Esophagus muscularis mucosa (tissue), 4 donors: ENCODE results near the gene SLC30A7. TPM values are rescaled to one million over a fixed set of nuclear protein-coding genes. Genes with fewer than 3 reads are reported as not detected.
A peak's percentile ranks its signal among the peaks of the same experiment; 100 is the strongest.

Experiments used
- DNase-seq: peaks from one replicate; pipeline ENCODE4 v3.0.0-alpha.2; 2017; ENCODE audit errors: extremely low spot score
- H3K27ac ChIP-seq, 4 donors: fragments of 200-600 bp; sonication (generic); replicated peaks in 1 of 4; 1 replicate in 3 of 4; 2 replicates in 1 of 4; pipeline ENCODE4 v1.5.1; 2016 to 2019; ENCODE audit warnings: mild to moderate bottlenecking in 1 of 4
- H3K27me3 ChIP-seq, 4 donors: fragments of 200-600 bp; sonication (generic); one replicate each; pipeline versions ENCODE4 v1.5.1 to v1.6.0; 2016 to 2019
- H3K36me3 ChIP-seq, 4 donors: fragments of 200-600 bp; sonication (generic); one replicate each; pipeline ENCODE4 v1.5.1; 2016 to 2019
- H3K4me1 ChIP-seq, 4 donors: fragments of 200-600 bp; sonication (generic); one replicate each; pipeline ENCODE4 v1.5.1; 2016 to 2019
- H3K4me3 ChIP-seq, 4 donors: fragments of 200-600 bp; sonication (generic); 1 replicate in 2 of 4; 2 replicates in 2 of 4; pipeline ENCODE4 v1.5.1; 2016 to 2019; ENCODE audit warnings: mild to moderate bottlenecking in 4 of 4, moderate library complexity in 1 of 4
- H3K9me3 ChIP-seq, 4 donors: fragments of 200-600 bp; sonication (generic); 1 replicate in 3 of 4; 2 replicates in 1 of 4; pipeline ENCODE4 v1.5.1; 2016 to 2019
- EP300 ChIP-seq: sonication (generic); formaldehyde crosslinking; IDR thresholded peaks from one replicate; pipeline ENCODE4 v1.6.1; 2017; ENCODE audit warnings: antibody characterized with exemption
- POLR2A ChIP-seq: fragments of 450-650 bp; IDR thresholded peaks from one replicate; pipeline ENCODE4 v1.6.1; 2017; ENCODE audit warnings: antibody characterized with exemption, moderate library complexity, mild to moderate bottlenecking, low read depth
- POLR2AphosphoS5 ChIP-seq, 2 donors: sonication (generic); formaldehyde crosslinking; IDR thresholded peaks; one replicate each; pipeline ENCODE4 v1.6.1; 2017; ENCODE audit warnings: antibody characterized with exemption in 2 of 2
- WGBS: methylation state at CpG from one replicate; pipeline ENCODE4 v1.1.5; 2018; 5-methylcytosine and 5-hydroxymethylcytosine counted together
- intact Hi-C: fragments of 100-400 bp; cut with DNase I; formaldehyde crosslinking; loops from one replicate; pipeline ENCODE4 v1.15.1; 2023
- total RNA-seq, 4 donors: library from RNA; depleted of rRNA; stranded (reverse); fragments of >200 nt; gene quantifications; one replicate each; pipeline versions ENCODE4 v1.1.0 to v1.2.1, GENCODE V29; 2016
- TF ChIP-seq, protein P1 (sequence below), 3 experiments: fragments of 200-600 bp in 2 of 3; fragments of 450-650 bp in 1 of 3; sonication (generic) in 2 of 3; IDR thresholded peaks; one replicate each; pipeline ENCODE4 v1.5.1; 2017 to 2019; ENCODE audit warnings: antibody characterized with exemption in 3 of 3, mild to moderate bottlenecking in 2 of 3, moderate library complexity in 1 of 3

The SLC30A7 gene
- total RNA-seq, 4 donors from 2014 or later: 10.5 to 19.9 (median 13.6) TPM

DNA sequence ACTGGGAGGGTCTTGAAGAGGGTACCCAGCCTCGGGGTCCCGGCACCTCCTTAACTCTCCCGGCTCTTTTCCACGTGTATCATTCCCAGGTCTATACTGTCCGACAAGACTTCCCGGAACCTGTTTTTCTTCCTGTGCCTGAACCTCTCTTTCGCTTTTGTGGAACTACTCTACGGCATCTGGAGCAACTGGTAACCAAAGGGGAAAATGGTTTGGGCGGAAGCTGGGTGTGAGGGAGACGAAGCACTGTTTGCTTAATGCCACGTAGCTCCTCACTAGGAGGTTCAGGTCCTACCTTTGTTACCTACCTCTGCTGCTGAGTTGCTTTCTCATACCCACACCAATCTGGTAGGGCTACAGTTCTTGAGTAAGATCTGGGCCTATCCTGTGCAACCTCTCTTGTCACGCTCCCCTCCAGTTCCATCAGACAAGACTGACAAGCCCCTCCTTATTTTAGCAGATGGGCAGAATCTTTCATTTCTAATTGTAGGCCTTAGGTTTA is 642 bp downstream of the SLC30A7 start:
- H3K36me3 ChIP-seq: peaks cover 0 to 28% (median 16%) of the 10 kb centered on the region in 4 donors
- H3K27ac ChIP-seq: peak overlapping the region; percentile 92 to 95 (median 94)
- H3K4me1 ChIP-seq: peaks cover 11 to 48% (median 47%) of the 10 kb centered on the region in 4 donors
- WGBS: 0% methylated on average over 12 of the region's 12 CpGs
- intact Hi-C loops: no loop called here
- H3K27me3 ChIP-seq: no peaks in the 10 kb centered on the region
- TF ChIP-seq EP300 (no peak), POLR2A (no peak), POLR2AphosphoS5 (IDR thresholded peaks at IDR 0.05) (no peak)
- TF ChIP-seq, protein P1, sequence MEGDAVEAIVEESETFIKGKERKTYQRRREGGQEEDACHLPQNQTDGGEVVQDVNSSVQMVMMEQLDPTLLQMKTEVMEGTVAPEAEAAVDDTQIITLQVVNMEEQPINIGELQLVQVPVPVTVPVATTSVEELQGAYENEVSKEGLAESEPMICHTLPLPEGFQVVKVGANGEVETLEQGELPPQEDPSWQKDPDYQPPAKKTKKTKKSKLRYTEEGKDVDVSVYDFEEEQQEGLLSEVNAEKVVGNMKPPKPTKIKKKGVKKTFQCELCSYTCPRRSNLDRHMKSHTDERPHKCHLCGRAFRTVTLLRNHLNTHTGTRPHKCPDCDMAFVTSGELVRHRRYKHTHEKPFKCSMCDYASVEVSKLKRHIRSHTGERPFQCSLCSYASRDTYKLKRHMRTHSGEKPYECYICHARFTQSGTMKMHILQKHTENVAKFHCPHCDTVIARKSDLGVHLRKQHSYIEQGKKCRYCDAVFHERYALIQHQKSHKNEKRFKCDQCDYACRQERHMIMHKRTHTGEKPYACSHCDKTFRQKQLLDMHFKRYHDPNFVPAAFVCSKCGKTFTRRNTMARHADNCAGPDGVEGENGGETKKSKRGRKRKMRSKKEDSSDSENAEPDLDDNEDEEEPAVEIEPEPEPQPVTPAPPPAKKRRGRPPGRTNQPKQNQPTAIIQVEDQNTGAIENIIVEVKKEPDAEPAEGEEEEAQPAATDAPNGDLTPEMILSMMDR (IDR thresholded peaks at IDR 0.05): no peak
- no peaks in the 10 kb centered on the region for H3K9me3 ChIP-seq
- no peak for DNase-seq
- peak overlapping the region; percentile 63 to 91 (median 86) for H3K4me3 ChIP-seq

- H3K9me3 ChIP-seq: peaks cover 0 to 4% (median 0%) of the 10 kb centered on the region in 4 donors
- peaks cover 4 to 11% (median 10%) of the 10 kb centered on the region in 4 donors for H3K4me1 ChIP-seq
- H3K27me3 ChIP-seq: no peaks in the 10 kb centered on the region
- H3K4me3 ChIP-seq: no peak overlapping the region
- TF ChIP-seq, protein P1 (IDR thresholded peaks at IDR 0.05): no peak
- no peak for TF ChIP-seq POLR2A
- TF ChIP-seq EP300: no peak
- TF ChIP-seq POLR2AphosphoS5 (IDR thresholded peaks at IDR 0.05): no peak
- WGBS: 97% methylated on average over 1 of the region's 1 CpG
- no peak for DNase-seq
- peaks cover 0 to 58% (median 32%) of the 10 kb centered on the region in 4 donors for H3K36me3 ChIP-seq
- intact Hi-C loops: no loop called here
- no peak overlapping the region for H3K27ac ChIP-seq
Observed at GRCh38 chr1:100902365-100902764, 6.5 kb downstream of the SLC30A7 start.

- no peaks in the 10 kb centered on the region for H3K27me3 ChIP-seq
- peaks cover 0 to 3% (median 1%) of the 10 kb centered on the region in 4 donors for H3K4me1 ChIP-seq
- peaks cover 0 to 60% (median 38%) of the 10 kb centered on the region in 4 donors for H3K36me3 ChIP-seq
- TF ChIP-seq POLR2AphosphoS5 (IDR thresholded peaks at IDR 0.05): no peak
- TF ChIP-seq, protein P1 (IDR thresholded peaks at IDR 0.05): no peak
- TF ChIP-seq POLR2A: no peak
- no peak for TF ChIP-seq EP300
- WGBS: 96% methylated on average over 1 of the region's 1 CpG
- H3K27ac ChIP-seq: no peak overlapping the region
- no peak overlapping the region for H3K4me3 ChIP-seq
- intact Hi-C loops: no loop called here
- peaks cover 0 to 4% (median 0%) of the 10 kb centered on the region in 4 donors for H3K9me3 ChIP-seq
- no peak for DNase-seq
Observed at GRCh38 chr1:100903777-100904176, 7.9 kb downstream of the SLC30A7 start.

DNA sequence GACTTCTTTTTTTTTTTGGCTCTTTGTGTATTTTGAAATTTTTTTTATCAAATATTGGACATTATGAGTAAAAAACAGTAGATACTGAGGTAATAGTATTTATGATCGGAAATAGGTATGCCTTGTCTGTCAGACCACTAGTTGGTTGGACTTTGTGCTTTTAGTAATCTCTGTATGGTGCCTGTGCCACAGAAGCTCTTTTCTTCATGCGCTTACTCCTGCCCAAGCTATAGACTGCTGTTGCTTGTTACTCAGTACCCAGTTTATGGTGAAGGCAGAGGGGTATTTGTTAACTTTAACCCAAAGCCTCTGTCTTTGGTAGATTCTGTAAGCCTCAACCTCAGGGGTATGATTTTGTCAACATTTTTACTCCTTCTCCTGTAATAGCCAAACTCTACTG is 8.6 kb downstream of the SLC30A7 start:
- DNase-seq: no peak
- intact Hi-C loops: no loop called here
- no peak for TF ChIP-seq POLR2AphosphoS5 (IDR thresholded peaks at IDR 0.05)
- Histone ChIP-seq H3K4me1 (peaks cover 0 to 10% (median 9%) of the 10 kb centered on the region in 4 donors), H3K27me3 (no peaks in the 10 kb centered on the region), H3K27ac (no peak overlapping the region), H3K9me3 (peaks cover 0 to 4% (median 0%) of the 10 kb centered on the region in 4 donors), H3K4me3 (no peak overlapping the region), H3K36me3 (peaks cover 0 to 59% (median 36%) of the 10 kb centered on the region in 4 donors)
- 98% methylated on average over 2 of the region's 2 CpGs for WGBS

- Histone ChIP-seq H3K4me3 (no peak overlapping the region), H3K36me3 (peaks cover 0 to 53% (median 33%) of the 10 kb centered on the region in 4 donors), H3K4me1 (peaks cover 0 to 17% (median 15%) of the 10 kb centered on the region in 4 donors), H3K27ac (no peak overlapping the region), H3K27me3 (no peaks in the 10 kb centered on the region), H3K9me3 (peaks cover 0 to 4% (median 0%) of the 10 kb centered on the region in 4 donors)
- DNase-seq: no peak
- whole genome bisulfite sequencing: 97% methylated on average over 3 of the region's 3 CpGs
- TF ChIP-seq POLR2AphosphoS5 (IDR thresholded peaks at IDR 0.05): no peak
- no peak for TF ChIP-seq EP300
- TF ChIP-seq, protein P1 (IDR thresholded peaks at IDR 0.05): no peak
- intact Hi-C loops: no loop called here
Observed at GRCh38 chr1:100905181-100905580, 9.3 kb downstream of the SLC30A7 start.
